Adrenal gland (tissue), 12 donors: ENCODE data around the gene LDAH. TPM values are rescaled to one million over a fixed set of nuclear protein-coding genes. Genes with fewer than 3 reads are reported as not detected.
"Not testable (repeated sequence)": the region's sequence is repeated elsewhere in the genome, so short reads cannot be mapped to it uniquely, and the experiment has no call there.

Experiments
- DNase-seq, 7 donors: peaks; one replicate each; pipeline ENCODE4 v3.0.0-alpha.2; 2019 to 2020
- H3K27ac ChIP-seq, 5 donors: fragments of 200-600 bp; sonication (generic) in 4 of 5; 1 replicate in 3 of 5; 2 replicates in 2 of 5; pipeline versions ENCODE4 v1.5.1 to v1.8.0; 2016 to 2020; ENCODE audit warnings: mild to moderate bottlenecking in 1 of 5
- H3K27me3 ChIP-seq: fragments of 200-600 bp; 2 replicates; pipeline ENCODE4 v1.8.0; 2021
- H3K36me3 ChIP-seq, 2 donors: fragments of 200-600 bp; replicated peaks in 1 of 2; 1 replicate in 1 of 2; 2 replicates in 1 of 2; pipeline versions ENCODE4 v1.5.1 to v1.8.0; 2018 to 2022
- H3K4me1 ChIP-seq, 2 donors: fragments of 200-600 bp; replicated peaks in 1 of 2; 1 replicate in 1 of 2; 2 replicates in 1 of 2; pipeline versions ENCODE4 v1.5.1 to v1.8.0; 2018 to 2021
- H3K4me3 ChIP-seq, 4 donors: fragments of 200-600 bp; sonication (generic) in 3 of 4; one replicate each; pipeline ENCODE4 v1.5.1; 2016 to 2018
- H3K9me3 ChIP-seq, 3 donors: fragments of 200-600 bp; sonication (generic) in 1 of 3; replicated peaks in 1 of 3; 1 replicate in 2 of 3; 2 replicates in 1 of 3; pipeline versions ENCODE4 v1.5.1 to v1.8.0; 2016 to 2021
- CTCF ChIP-seq, 6 experiments: fragments of 450-650 bp in 4 of 6; fragments of 200-600 bp in 2 of 6; sonication (generic) in 1 of 6; IDR thresholded peaks; 1 replicate in 5 of 6; 2 replicates in 1 of 6; pipeline versions ENCODE4 v1.5.1 to v1.8.0; 2016 to 2021; ENCODE audit warnings: antibody characterized with exemption in 6 of 6, mild to moderate bottlenecking in 2 of 6, moderate library complexity in 1 of 6
- POLR2A ChIP-seq, 2 donors: fragments of 450-650 bp; IDR thresholded peaks; one replicate each; pipeline ENCODE4 v1.6.1; 2017; ENCODE audit warnings: antibody characterized with exemption in 2 of 2, mild to moderate bottlenecking in 2 of 2, moderate library complexity in 1 of 2
- WGBS, 4 donors: extraction: QIAGEN DNeasy Blood & Tissue Kit in 2 of 4; methylation state at CpG; one replicate each; pipeline versions ENCODE4 v1.1.5 to v1.1.7; 2013 to 2017; 5-methylcytosine and 5-hydroxymethylcytosine counted together
- intact Hi-C, 2 donors: fragments of 100-400 bp; cut with DNase I; formaldehyde crosslinking; loops; one replicate each; pipeline versions ENCODE4 v1.14.1 to v1.15.0; 2022 to 2023
- polyA plus RNA-seq, 3 donors: library from polyadenylated mRNA; stranded (reverse); fragments of 200-250 nt in 2 of 3; fragments of 350-450 nt in 1 of 3; fragmentation: Illumina TruSeq in 1 of 3; extraction: RNeasy Lipid Tissue Mini Kit (QIAGEN cat#74804) in 1 of 3; gene quantifications; one replicate each; pipeline ENCODE4 v1.2.3, GENCODE V29; 2013 to 2014
- total RNA-seq, 9 donors: library from RNA; depleted of rRNA in 4 of 9; stranded (reverse); fragments of >200 nt in 4 of 9; fragments of 120-200 nt in 1 of 9; fragmentation: NEBNext Ultra II Directional in 1 of 9; extraction: Animal tissue kit (Norgen Biotek cat#: 25700) in 1 of 9; gene quantifications; one replicate each; pipeline versions ENCODE4 v1.1.0 to v1.2.4, GENCODE V29; 2013 to 2023
- donor health status: healthy with polysubstance abuse.
- donor health status: Bipolar disorder and iron deficiency.
- donor health status: DM: yes; HTN: yes; CAD: no.
- donor health status: DM: no; HTN: no; CAD: no.
- donor health status: DM: no; HTN: no; CAD: no.
- donor health status: DM: yes; HTN: yes; CAD: no.

The LDAH gene
- total and polyA plus RNA-seq, 12 donors, result 7.0 to 64.9 (median 31.5) TPM

GRCh38 chr2:20803226-20803682 is 19.6 kb downstream of the LDAH start:
- WGBS, 4 donors, result 84 to 88% (median 84%) methylated on average over 4 of the region's 4 CpGs
- no peaks in the 10 kb centered on the region for H3K27me3 ChIP-seq
- intact Hi-C loops, result no loop called here
- no peak overlapping the region for H3K27ac ChIP-seq
- TF ChIP-seq CTCF (IDR thresholded peaks at IDR 0.05) (no peak), POLR2A (IDR thresholded peaks at IDR 0.05) (no peak)
- H3K4me1 ChIP-seq, result peaks cover 0 to 7% of the 10 kb centered on the region in 2 donors
- DNase-seq, result no peak
- no peaks in the 10 kb centered on the region for H3K9me3 ChIP-seq
- H3K4me3 ChIP-seq, result no peak overlapping the region
- H3K36me3 ChIP-seq, result no peaks in the 10 kb centered on the region

- no peak for DNase-seq
- peak overlapping the region in 3 of 5 donors; percentile 47 to 51 (median 50) for H3K27ac ChIP-seq
- no peak for TF ChIP-seq CTCF (IDR thresholded peaks at IDR 0.05)
- TF ChIP-seq POLR2A (IDR thresholded peaks at IDR 0.05), result no peak
- H3K4me1 ChIP-seq, result peaks cover 17 to 18% of the 10 kb centered on the region in 2 donors
- peaks cover 0 to 5% (median 0%) of the 10 kb centered on the region in 3 donors for H3K9me3 ChIP-seq
- no peak overlapping the region for H3K4me3 ChIP-seq
- intact Hi-C loops, result no loop called here
- H3K36me3 ChIP-seq, result no peaks in the 10 kb centered on the region
- H3K27me3 ChIP-seq, result no peaks in the 10 kb centered on the region
- WGBS, 4 donors, result 89 to 96% (median 93%) methylated on average over 3 of the region's 3 CpGs
These were observed 25.8 kb downstream of the LDAH start for GRCh38 chr2:20797096-20797495.

- 36 to 55% (median 40%) methylated on average over 1 of the region's 1 CpG for WGBS, 4 donors
- no peaks in the 10 kb centered on the region for H3K27me3 ChIP-seq
- peaks cover 0 to 5% (median 0%) of the 10 kb centered on the region in 3 donors for H3K9me3 ChIP-seq
- peak in 6 of 7 donors; percentile 44 to 81 (median 58) for DNase-seq
- H3K36me3 ChIP-seq, result no peaks in the 10 kb centered on the region
- peak overlapping the region in 4 of 5 donors; percentile 28 to 67 (median 50) for H3K27ac ChIP-seq
- no peak overlapping the region for H3K4me3 ChIP-seq
- H3K4me1 ChIP-seq, result peaks cover 17 to 18% of the 10 kb centered on the region in 2 donors
- intact Hi-C loops, result no loop called here
- TF ChIP-seq CTCF (IDR thresholded peaks at IDR 0.05), result no peak
- TF ChIP-seq POLR2A (IDR thresholded peaks at IDR 0.05), result no peak
These were observed 26.5 kb downstream of the LDAH start for GRCh38 chr2:20796374-20796791.

GRCh38 chr2:20793944-20794343 is 29.0 kb downstream of the LDAH start:
- H3K4me3 ChIP-seq, intact Hi-C loops, H3K27me3 ChIP-seq, DNase-seq, H3K27ac ChIP-seq, H3K36me3 ChIP-seq, H3K9me3 ChIP-seq: not testable (repeated sequence)
- WGBS, 4 donors, result 92 to 98% (median 98%) methylated on average over 3 of the region's 3 CpGs
- H3K4me1 ChIP-seq, result peaks cover 17 to 18% of the 10 kb centered on the region in 2 donors

GRCh38 chr2:20781656-20782265 is 41.1 kb downstream of the LDAH start:
- intact Hi-C loops, result loop anchor here (5.0 to 10.0 kb wide), 2 partner anchors 181 to 183 kb away; no protein-coding TSS in a partner anchor

More at GRCh38 chr2:20781656-20782265, 41.1 kb downstream of the LDAH start:
- Histone ChIP-seq H3K27ac (no peak overlapping the region), H3K36me3 (no peaks in the 10 kb centered on the region), H3K4me3 (no peak overlapping the region), H3K27me3 (no peaks in the 10 kb centered on the region), H3K4me1 (no peaks in the 10 kb centered on the region), H3K9me3 (no peaks in the 10 kb centered on the region)
- TF ChIP-seq POLR2A (IDR thresholded peaks at IDR 0.05) (no peak), CTCF (IDR thresholded peaks at IDR 0.05) (peak; percentile 28 to 62 (median 55))
- DNase-seq, result peak in 1 of 7 donors; percentile 20
- 77 to 95% (median 82%) methylated on average over 3 of the region's 3 CpGs for WGBS, 4 donors
